Activated CD8-positive, alpha-beta T cell treated with anti-CD3 and anti-CD28 coated beads for 36 hours (primary cell): Measurements from ENCODE around the gene HAPLN3. TPM values are rescaled to one million over a fixed set of nuclear protein-coding genes. Genes with fewer than 3 reads are reported as not detected.

ENCODE experiments used
- ATAC-seq: fragments of 200-7000 bp; cut with Tn5 transposase; one replicate; pipeline ENCODE4 v1.10.0; 2021; ENCODE audit warnings: mild to moderate bottlenecking, moderate library complexity
- CTCF ChIA-PET: fragments of 350-600 bp; sonication (Branson Sonifier 250); formaldehyde crosslinking; loops from one replicate; lab custom pipeline; 2021; ENCODE audit warnings: antibody characterized with exemption; lab: Charles Lee
- POLR2A ChIA-PET: fragments of 350-600 bp; sonication (Branson Sonifier 250); formaldehyde crosslinking; loops from one replicate; lab custom pipeline; 2021; ENCODE audit warnings: antibody characterized with exemption; lab: Charles Lee
- DNase-seq: peaks from one replicate; pipeline ENCODE4 v3.0.0-alpha.2; 2020
- H3K27ac Mint-ChIP-seq: one replicate; pipeline ENCODE4 v1.8.0; 2021; ENCODE audit warnings: mild to moderate bottlenecking, mixed read lengths
- H3K27me3 Mint-ChIP-seq: one replicate; pipeline ENCODE4 v1.8.0; 2021; ENCODE audit warnings: mixed read lengths
- H3K36me3 Mint-ChIP-seq: one replicate; pipeline ENCODE4 v1.8.0; 2021; ENCODE audit warnings: low read depth, mixed read lengths
- H3K4me1 Mint-ChIP-seq: one replicate; pipeline ENCODE4 v1.8.0; 2021; ENCODE audit warnings: low read depth, mixed read lengths
- H3K4me3 Mint-ChIP-seq: one replicate; pipeline ENCODE4 v1.8.0; 2021; ENCODE audit warnings: mild to moderate bottlenecking, moderate library complexity, mixed read lengths
- H3K9me3 Mint-ChIP-seq: one replicate; pipeline ENCODE4 v1.8.0; 2021; ENCODE audit warnings: mixed read lengths
- intact Hi-C: fragments of 100-400 bp; cut with micrococcal nuclease; formaldehyde crosslinking; loops from one replicate; pipeline ENCODE4 v1.10.0; 2022
- total RNA-seq, 2 experiments: library from RNA; stranded (reverse); gene quantifications; one replicate each; pipeline ENCODE4 v1.2.3, GENCODE V29; 2021
- TF ChIP-seq, protein P1 (sequence below): fragments of 200-600 bp; IDR thresholded peaks from one replicate; pipeline ENCODE4 v1.8.0; 2022; ENCODE audit warnings: antibody characterized with exemption, mild to moderate bottlenecking

The HAPLN3 gene
- total RNA-seq, 2 experiments from 2014 or later, result 63.2 to 69.5 TPM

DNA sequence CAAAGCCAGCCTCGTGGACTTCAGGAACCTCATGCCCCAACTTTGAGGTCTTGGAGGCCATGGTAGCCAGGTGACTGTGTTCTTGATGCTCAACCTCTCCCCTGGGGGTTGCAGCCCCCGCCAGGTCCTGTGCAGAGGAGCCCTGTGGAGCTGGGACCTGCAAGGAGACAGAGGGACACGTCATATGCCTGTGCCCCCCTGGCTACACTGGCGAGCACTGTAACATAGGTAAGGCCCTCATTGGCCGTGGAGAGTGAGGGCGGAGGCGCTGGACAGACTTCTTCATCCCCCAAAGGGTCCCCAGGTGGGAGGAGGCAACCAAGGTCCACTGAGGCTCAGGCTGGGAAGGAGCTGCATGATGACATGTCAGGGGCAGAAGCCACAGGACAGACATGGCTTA, 35.1 kb downstream of the HAPLN3 start:
- no peak overlapping the region for H3K27ac Mint-ChIP-seq
- no peaks in the 10 kb centered on the region for H3K36me3 Mint-ChIP-seq
- H3K4me1 Mint-ChIP-seq, result no peaks in the 10 kb centered on the region
- H3K4me3 Mint-ChIP-seq, result no peak overlapping the region
- intact Hi-C loops, result no loop called here
- H3K9me3 Mint-ChIP-seq, result no peaks in the 10 kb centered on the region
- ATAC-seq (no peak), DNase-seq (no peak)
- ChIA-PET CTCF (interaction anchor here (2.3 kb wide), 1 partner anchor 18 kb away, joined by 13 read pairs; no protein-coding TSS in a partner anchor), POLR2A (no interaction called here)
- H3K27me3 Mint-ChIP-seq, result no peaks in the 10 kb centered on the region
- TF ChIP-seq, protein P1, sequence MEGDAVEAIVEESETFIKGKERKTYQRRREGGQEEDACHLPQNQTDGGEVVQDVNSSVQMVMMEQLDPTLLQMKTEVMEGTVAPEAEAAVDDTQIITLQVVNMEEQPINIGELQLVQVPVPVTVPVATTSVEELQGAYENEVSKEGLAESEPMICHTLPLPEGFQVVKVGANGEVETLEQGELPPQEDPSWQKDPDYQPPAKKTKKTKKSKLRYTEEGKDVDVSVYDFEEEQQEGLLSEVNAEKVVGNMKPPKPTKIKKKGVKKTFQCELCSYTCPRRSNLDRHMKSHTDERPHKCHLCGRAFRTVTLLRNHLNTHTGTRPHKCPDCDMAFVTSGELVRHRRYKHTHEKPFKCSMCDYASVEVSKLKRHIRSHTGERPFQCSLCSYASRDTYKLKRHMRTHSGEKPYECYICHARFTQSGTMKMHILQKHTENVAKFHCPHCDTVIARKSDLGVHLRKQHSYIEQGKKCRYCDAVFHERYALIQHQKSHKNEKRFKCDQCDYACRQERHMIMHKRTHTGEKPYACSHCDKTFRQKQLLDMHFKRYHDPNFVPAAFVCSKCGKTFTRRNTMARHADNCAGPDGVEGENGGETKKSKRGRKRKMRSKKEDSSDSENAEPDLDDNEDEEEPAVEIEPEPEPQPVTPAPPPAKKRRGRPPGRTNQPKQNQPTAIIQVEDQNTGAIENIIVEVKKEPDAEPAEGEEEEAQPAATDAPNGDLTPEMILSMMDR, result no peak

DNA sequence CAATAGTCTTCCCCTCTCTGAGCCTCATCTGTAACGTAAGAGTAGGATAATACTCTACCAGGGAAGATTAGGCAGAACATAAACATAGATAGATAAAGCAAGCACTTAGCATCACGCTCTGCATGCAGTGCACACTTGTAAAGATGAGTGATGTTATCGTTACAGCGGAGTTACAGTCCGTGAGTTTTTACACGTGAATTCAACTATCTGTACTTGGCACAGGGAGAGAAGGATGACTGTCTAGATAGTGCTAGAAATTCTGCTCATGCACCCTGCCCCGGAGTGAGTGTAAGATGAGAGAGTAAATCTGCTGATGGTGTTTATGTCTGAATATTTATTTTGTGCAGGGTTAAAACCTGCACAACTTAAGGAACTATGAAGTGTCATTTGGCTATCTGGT, 35.8 kb downstream of the HAPLN3 start:
- no peaks in the 10 kb centered on the region for H3K36me3 Mint-ChIP-seq
- no peaks in the 10 kb centered on the region for H3K4me1 Mint-ChIP-seq
- intact Hi-C loops, result no loop called here
- peaks cover 6% of the 10 kb centered on the region for H3K9me3 Mint-ChIP-seq
- DNase-seq, result no peak
- TF ChIP-seq, protein P1, result no peak
- POLR2A ChIA-PET, result no interaction called here
- no peak overlapping the region for H3K27ac Mint-ChIP-seq
- H3K4me3 Mint-ChIP-seq, result no peak overlapping the region
- CTCF ChIA-PET, result no interaction called here
- ATAC-seq, result no peak
- no peaks in the 10 kb centered on the region for H3K27me3 Mint-ChIP-seq

DNA sequence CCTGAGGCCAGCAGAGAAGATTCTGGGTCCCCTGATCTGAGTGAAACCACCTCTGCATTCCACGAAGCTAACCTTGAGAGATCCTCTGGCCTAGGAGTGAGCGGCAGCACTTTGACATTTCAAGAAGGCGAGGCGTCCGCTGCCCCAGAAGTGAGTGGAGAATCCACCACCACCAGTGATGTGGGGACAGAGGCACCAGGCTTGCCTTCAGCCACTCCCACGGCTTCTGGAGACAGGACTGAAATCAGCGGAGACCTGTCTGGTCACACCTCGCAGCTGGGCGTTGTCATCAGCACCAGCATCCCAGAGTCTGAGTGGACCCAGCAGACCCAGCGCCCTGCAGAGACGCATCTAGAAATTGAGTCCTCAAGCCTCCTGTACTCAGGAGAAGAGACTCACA, 36.4 kb downstream of the HAPLN3 start:
- POLR2A ChIA-PET, result no interaction called here
- Mint-ChIP-seq H3K27me3 (no peaks in the 10 kb centered on the region), H3K27ac (no peak overlapping the region), H3K4me3 (no peak overlapping the region), H3K9me3 (peaks cover 8% of the 10 kb centered on the region), H3K36me3 (no peaks in the 10 kb centered on the region), H3K4me1 (no peaks in the 10 kb centered on the region)
- CTCF ChIA-PET, result no interaction called here
- intact Hi-C loops, result no loop called here
- no peak for ATAC-seq
- TF ChIP-seq, protein P1, result no peak
- no peak for DNase-seq

DNA sequence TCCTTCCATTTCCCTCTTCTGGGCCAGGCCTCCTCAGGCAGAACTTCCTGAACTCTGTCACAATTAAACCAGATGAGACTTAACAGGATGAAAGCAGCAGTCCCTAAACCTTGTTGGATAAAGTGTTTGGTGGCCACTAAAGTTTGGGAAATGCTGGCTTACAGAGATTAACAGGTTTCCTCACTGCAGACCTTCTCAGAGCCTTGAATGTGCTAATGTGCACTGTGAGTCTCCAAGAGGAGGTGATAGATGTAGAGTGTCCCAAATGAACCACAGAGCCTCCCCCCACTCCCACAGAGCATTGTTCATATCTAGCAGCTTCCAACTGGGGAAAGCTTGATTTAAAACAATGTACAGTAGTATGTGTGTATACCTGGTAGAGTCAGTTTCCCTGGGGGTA, 42.9 kb downstream of the HAPLN3 start:
- Mint-ChIP-seq H3K27ac (no peak overlapping the region), H3K36me3 (no peaks in the 10 kb centered on the region), H3K4me1 (no peaks in the 10 kb centered on the region), H3K9me3 (peaks cover 11% of the 10 kb centered on the region), H3K4me3 (no peak overlapping the region), H3K27me3 (peaks cover 7% of the 10 kb centered on the region)
- no peak for DNase-seq
- ChIA-PET POLR2A (no interaction called here), CTCF (no interaction called here)
- TF ChIP-seq, protein P1, result no peak
- intact Hi-C loops, result no loop called here
- ATAC-seq, result no peak

DNA sequence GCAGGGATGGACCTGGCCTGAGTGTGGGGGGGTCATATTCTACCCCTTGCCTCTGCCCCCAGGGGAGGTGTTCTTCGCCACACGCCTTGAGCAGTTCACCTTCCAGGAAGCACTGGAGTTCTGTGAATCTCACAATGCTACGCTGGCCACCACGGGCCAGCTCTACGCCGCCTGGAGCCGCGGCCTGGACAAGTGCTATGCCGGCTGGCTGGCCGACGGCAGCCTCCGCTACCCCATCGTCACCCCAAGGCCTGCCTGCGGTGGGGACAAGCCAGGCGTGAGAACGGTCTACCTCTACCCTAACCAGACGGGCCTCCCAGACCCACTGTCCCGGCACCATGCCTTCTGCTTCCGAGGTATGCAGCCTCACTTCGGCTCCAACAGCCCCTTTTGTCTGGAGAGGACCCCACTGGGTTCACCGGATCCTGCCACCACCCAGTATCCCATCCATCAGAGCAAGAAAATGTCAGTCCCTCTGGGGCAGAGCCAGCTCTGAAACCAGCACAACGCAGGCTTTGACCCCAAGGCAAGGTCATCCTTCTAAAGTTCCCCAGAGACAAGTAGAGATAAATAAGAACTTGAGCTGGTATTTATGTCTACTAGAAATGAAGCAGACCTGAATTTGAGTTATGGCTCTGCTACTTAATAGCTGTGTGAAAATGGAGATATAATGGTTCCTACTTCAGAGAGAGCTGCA, 45.8 kb downstream of the HAPLN3 start:
- H3K36me3 Mint-ChIP-seq, result no peaks in the 10 kb centered on the region
- POLR2A ChIA-PET, result no interaction called here

More for the DNA sequence above, 45.8 kb downstream of the HAPLN3 start:
- CTCF ChIA-PET, result interaction anchor here (0.6 kb wide), 1 partner anchor 55 kb away, joined by 3 read pairs; no protein-coding TSS in a partner anchor
- peaks cover 5% of the 10 kb centered on the region for H3K9me3 Mint-ChIP-seq
- no peak overlapping the region for H3K27ac Mint-ChIP-seq
- TF ChIP-seq, protein P1, result no peak
- peaks cover 7% of the 10 kb centered on the region for H3K27me3 Mint-ChIP-seq
- intact Hi-C loops, result no loop called here
- peaks cover 8% of the 10 kb centered on the region for H3K4me1 Mint-ChIP-seq
- DNase-seq (no peak), ATAC-seq (no peak)
- H3K4me3 Mint-ChIP-seq, result no peak overlapping the region
